GM19240 (cell line): Measurements from ENCODE around the gene SUPT5H.
"Not testable (repeated sequence)": the region's sequence is repeated elsewhere in the genome, so short reads cannot be mapped to it uniquely, and the experiment has no call there.

Experiments
- DNase-seq: peaks from one replicate; pipeline ENCODE4 v3.0.0; 2011; ENCODE audit warnings: low spot score; ENCODE audit not compliant: insufficient read length

The SUPT5H gene

GRCh38 chr19:39425744-39426143 lies 19.6 kb upstream of the SUPT5H start:
- DNase-seq, result no peak

- no peak for DNase-seq
Measured at GRCh38 chr19:39426170-39426569, 19.2 kb upstream of the SUPT5H start.

GRCh38 chr19:39427707-39428106 lies 17.7 kb upstream of the SUPT5H start:
- DNase-seq, result no peak

- DNase-seq, result no peak
Measured at GRCh38 chr19:39428283-39429112, 16.9 kb upstream of the SUPT5H start.

GRCh38 chr19:39430675-39431593 lies 14.4 kb upstream of the SUPT5H start:
- peak; percentile 61 for DNase-seq

- DNase-seq, result no peak
Measured at GRCh38 chr19:39432677-39433025, 12.7 kb upstream of the SUPT5H start.

- no peak for DNase-seq
Measured at GRCh38 chr19:39433480-39434079, 11.8 kb upstream of the SUPT5H start.

GRCh38 chr19:39434123-39435076 lies 11.0 kb upstream of the SUPT5H start:
- DNase-seq, result no peak

GRCh38 chr19:39435499-39436349 lies 9.7 kb upstream of the SUPT5H start, which contains the start of gene RPS16:
TSS of gene RPS16 (minus strand) at chr19:39435949. CDS start at chr19:39435895, 54 bp downstream.
- peak; percentile 81 for DNase-seq

GRCh38 chr19:39436350-39436716 lies 9.0 kb upstream of the SUPT5H start:
- DNase-seq, result no peak

- DNase-seq, result no peak
Measured at GRCh38 chr19:39438270-39438934, 7.0 kb upstream of the SUPT5H start.

GRCh38 chr19:39444598-39445195 lies 685 bp upstream of the SUPT5H start:
- no peak for DNase-seq

GRCh38 chr19:39446365-39447084 lies 1.1 kb downstream of the SUPT5H start:
- DNase-seq, result no peak

GRCh38 chr19:39448271-39448670 lies 2.9 kb downstream of the SUPT5H start:
- peak; percentile 32 for DNase-seq

GRCh38 chr19:39449116-39449797 lies 3.9 kb downstream of the SUPT5H start:
- DNase-seq, result no peak

GRCh38 chr19:39451257-39451656 lies 5.9 kb downstream of the SUPT5H start:
- not testable (repeated sequence) for DNase-seq

GRCh38 chr19:39463403-39463802 lies 18.0 kb downstream of the SUPT5H start:
- no peak for DNase-seq
